Effector CD4-positive, alpha-beta T cell (primary cell): ENCODE data around the gene DNAJC1.
"Not testable (repeated sequence)": the region's sequence is repeated elsewhere in the genome, so short reads cannot be mapped to it uniquely, and the experiment has no call there.

ENCODE experiments used
- DNase-seq: peaks from one replicate; pipeline ENCODE4 v3.0.0-alpha.2; 2020

The DNAJC1 gene

GRCh38 chr10:21894648-21895342 lies 108.7 kb downstream of the DNAJC1 start:
- DNase-seq: no peak

DNA sequence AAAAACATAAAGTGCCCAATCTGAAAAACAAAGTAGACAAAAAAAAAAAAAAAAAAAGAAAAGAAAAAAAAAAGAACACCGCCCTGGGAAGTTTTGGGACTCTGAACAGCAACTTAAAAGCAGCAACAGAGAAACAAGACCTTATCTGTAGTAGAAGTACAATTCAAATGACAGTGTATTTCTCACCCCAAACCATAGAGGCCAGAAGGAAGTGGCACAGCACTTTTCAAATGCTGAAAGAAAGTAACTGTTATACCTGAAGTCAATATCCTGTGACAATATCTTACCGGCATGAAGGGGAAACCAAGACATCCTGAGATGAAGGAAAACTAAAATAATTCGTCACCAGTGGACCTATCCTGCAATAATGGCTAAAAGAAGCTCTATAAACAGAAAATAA lies 112.1 kb downstream of the DNAJC1 start:
- DNase-seq: no peak

GRCh38 chr10:21889477-21890275 lies 113.9 kb downstream of the DNAJC1 start:
- no peak for DNase-seq

DNA sequence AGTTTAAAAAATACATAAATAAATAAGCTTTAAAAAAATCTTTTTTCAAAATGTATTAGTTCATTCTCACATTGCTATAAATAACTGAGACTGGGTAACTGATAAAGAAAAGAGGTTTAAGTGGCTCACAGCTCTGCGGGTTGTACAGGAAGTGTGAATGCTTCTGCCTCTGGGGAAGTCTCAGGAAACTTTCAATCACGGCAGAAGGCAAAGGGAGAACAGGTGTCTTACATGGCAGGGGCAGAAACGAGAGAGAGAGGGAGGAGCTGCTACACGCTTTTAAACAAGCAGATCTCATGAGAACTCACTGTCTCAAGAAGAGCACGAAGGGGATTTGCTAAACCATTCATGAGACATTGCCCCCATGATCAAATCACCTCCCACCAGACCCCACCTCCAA lies 114.6 kb downstream of the DNAJC1 start:
- DNase-seq: no peak

DNA sequence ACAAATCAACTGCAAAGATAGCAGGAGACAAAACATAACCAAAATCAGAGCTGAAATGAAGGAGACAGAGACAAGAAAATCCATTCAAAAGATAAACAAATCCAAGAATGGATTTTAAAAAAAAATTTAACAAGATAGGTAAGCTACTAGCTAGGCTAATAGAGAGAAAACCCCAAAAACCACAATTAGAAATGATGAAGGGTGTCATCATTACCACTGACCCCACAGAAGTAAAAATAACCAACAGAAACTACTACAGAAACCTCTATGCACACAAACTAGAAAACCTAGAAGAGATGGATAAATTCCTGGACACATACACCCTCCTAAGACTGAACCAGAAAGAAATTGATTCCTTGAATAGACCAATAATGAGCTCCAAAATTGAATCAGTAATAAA lies 117.6 kb downstream of the DNAJC1 start:
- DNase-seq: no peak

DNA sequence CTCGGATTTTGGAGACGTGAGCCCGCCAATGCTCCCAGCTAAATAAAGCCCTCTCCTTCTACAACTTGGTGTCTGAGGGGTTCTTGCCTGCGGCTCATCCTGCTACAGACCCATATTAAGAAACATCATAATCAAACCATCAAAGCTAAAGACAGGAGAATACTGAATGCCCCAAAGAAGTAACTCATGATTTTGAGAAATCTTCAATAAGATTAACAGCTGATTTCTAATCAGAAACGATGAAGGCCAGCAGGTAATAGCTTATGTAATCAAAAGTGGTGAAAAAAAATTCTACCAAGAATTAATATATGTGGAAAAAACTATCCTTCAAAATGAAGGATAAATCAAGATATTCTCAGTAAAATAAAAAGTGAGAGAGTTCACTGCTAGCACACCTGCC lies 130.3 kb downstream of the DNAJC1 start:
- no peak for DNase-seq

GRCh38 chr10:21872771-21873170 lies 130.8 kb downstream of the DNAJC1 start:
- DNase-seq: not testable (repeated sequence)

- no peak for DNase-seq
Observed at GRCh38 chr10:21870849-21871248, 132.7 kb downstream of the DNAJC1 start.

GRCh38 chr10:21869087-21869486 lies 134.4 kb downstream of the DNAJC1 start:
- not testable (repeated sequence) for DNase-seq

- DNase-seq: no peak
Observed at GRCh38 chr10:21860718-21861117, 142.8 kb downstream of the DNAJC1 start.

DNA sequence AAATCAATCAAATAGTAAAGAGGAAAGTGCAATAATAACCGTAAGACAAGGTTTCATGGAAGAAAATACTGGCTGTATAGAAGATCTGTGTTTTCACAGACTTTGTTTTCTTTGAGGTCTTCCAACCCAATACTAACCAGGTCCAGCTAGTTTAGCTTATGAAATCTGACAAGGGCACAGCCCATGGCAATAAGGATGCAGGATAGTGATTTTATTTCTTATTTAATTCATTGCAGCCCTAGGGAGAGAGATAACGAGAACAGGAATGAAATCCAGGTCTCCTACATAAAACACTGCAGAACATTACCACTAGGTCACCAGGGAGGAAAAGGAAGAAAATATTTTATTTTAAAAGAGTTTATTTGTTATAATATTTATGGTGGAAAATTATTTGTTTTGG lies 145.1 kb downstream of the DNAJC1 start:
- DNase-seq: no peak

GRCh38 chr10:21849607-21850006 lies 153.9 kb downstream of the DNAJC1 start:
- no peak for DNase-seq

DNA sequence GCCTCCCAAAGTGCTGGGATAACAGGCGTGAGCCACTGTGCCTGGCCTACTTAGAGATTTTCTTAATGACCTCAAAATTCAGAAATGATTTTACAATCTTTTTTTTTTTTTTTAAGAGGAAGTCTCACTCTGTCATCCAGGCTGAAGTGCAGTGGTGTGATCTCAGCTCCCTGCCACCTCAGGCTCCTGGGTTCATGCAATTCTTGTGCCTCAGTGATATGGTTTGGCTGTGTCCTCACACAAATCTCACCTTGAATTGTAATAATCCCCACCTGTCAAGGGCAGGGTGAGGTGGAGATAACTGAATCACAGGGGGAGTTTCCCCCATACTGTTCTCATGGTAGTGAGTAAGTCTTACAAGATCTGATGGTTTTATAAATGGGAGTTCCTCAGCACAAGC lies 159.9 kb downstream of the DNAJC1 start:
- no peak for DNase-seq

GRCh38 chr10:21841273-21841672 lies 162.3 kb downstream of the DNAJC1 start:
- not testable (repeated sequence) for DNase-seq

DNA sequence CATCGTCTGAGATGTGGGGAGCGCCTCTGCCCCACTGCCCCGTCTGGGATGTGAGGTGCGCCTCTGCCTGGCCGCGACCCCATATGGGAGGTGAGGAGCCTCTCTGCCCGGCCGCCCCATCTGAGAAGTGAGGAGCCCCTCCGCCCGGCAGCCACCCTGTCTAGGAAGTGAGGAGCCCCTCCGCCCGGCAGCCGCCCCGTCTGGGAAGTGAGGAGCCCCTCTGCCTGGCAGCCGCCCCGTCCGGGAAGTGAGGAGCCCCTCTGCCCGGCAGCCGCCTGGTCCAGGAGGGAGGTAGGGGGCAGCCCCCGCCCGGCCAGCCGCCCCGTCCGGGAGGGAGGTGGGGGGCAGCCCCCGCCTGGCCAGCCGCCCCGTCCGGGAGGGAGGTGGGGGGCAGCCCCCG lies 166.0 kb downstream of the DNAJC1 start:
- not testable (repeated sequence) for DNase-seq

- DNase-seq: not testable (repeated sequence)
Observed at GRCh38 chr10:21834574-21834973, 169.0 kb downstream of the DNAJC1 start.

- no peak for DNase-seq
Observed at GRCh38 chr10:21832821-21833130, 170.8 kb downstream of the DNAJC1 start.

DNA sequence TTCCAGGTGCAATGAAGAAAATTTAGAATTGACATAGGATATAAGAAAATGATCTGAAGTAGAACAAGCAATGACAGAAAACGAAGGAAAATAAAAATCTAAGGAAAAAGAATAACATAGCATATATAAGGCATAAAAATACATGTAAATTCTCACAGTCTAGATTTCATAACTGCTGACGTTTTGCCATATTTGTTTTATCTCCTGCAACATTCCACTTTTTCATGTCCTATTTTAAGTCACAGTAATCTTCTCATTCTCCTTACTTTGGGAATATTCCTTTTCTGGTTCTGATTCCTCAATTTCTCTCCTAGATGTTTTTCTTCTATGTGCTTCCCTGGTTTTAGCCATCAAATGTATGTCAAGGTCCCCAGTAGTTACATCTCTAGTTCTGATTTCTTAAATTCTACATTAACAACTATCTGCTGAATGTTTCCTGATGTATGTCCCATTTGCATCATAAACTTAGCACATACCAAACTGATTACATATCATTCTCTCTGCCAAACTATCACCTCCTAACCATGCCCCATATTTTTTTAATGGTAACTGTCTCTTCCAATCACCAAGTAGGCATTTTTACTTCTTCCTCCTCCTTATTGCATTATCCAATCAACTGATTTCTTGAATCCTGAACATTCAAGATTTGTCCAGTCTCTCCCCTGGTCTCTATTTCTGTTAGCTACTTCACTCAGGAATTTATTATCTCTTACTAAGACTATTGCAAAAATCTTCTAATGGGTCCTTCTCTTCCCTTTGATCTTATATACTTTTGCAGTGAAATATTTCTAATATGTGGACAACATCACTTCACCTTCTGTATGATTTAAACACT lies 171.3 kb downstream of the DNAJC1 start:
- no peak for DNase-seq

DNA sequence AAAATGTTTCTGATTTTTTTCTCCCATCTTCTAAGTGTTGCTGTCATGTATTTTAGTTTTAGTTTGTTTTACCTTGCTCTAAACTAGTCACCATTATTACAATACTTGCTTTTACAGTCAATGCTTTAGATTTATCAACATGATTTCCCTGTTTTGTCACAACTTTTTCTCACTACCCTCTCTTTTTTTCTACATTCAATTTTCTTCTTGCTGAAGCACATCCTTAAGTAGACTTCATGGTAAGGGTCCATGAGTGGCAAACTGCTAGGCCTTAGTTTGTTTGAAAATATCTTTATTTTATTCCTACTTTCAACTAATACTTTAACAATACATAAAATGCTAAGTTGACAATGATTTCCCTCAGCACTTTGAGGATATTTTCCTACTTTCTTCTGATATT lies 173.5 kb downstream of the DNAJC1 start:
- no peak for DNase-seq

- no peak for DNase-seq
Observed at GRCh38 chr10:21827308-21827707, 176.2 kb downstream of the DNAJC1 start.

DNA sequence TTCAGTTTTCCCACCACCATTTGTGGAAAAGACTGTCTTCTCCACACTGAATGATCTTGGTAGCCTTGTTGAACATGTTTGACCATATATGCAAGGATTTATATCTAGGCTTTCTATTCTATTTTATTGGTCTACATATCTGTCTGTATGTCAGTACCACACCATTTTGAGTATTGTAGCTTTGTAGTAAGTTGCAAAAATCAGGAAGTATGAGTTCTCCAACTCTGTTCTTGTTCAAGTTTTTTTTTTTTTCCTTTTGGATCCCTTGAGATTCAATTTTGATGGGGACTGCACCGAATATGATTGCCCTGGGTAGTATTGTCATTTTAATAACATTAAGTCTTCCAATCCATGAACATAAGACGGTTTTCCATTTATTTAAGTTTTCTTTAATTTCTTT lies 176.8 kb downstream of the DNAJC1 start:
- no peak for DNase-seq

GRCh38 chr10:21825345-21825744 lies 178.2 kb downstream of the DNAJC1 start:
- no peak for DNase-seq

DNA sequence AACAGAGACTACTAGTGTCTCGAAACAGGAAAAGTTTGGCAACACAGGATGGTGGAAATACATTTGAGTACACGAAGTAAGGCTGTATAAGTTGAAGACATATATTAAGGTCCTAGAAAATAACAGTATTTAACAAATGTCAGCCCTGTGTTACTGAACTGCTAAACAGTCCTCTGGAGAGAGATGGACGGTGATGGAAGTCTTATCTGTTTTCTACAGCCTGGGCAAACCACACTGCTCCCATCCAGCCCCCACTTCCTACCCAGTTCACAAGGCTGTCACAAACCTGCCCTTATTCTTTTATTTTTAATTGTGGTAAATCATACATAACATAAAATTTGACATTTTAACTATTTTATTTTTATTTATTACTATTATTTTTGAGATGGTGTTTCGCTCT lies 179.1 kb downstream of the DNAJC1 start:
- DNase-seq: no peak

DNA sequence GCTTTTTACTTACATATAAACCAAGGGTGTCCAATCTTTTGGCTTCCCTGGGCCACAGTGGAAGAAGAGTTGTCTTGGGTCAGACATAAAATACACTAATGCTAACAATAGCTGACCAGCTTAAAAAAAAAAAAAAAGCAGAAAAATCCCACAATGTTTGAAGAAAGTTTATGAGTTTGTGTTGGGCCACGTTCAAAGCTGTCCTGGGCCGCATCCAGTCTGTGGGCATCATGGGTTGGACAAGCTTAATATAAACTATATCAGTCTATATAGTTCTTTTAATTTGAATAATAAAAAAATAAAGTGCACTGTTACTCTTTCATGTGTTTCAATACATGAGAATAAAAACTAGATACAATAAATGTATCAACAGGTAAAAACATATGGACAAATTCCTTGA lies 179.9 kb downstream of the DNAJC1 start:
- DNase-seq: no peak
